NOMO-1 treated with dmso at 0.1 percent for 144 hours (cell line): Measurements from ENCODE around the gene SUMF1.
"Not testable (repeated sequence)": the region's sequence is repeated elsewhere in the genome, so short reads cannot be mapped to it uniquely, and the experiment has no call there.

Source experiments
- DNase-seq: peaks from one replicate; lab custom pipeline; 2025; ENCODE audit not compliant: unreplicated experiment; lab: John Stamatoyannopoulos, UW

Gene SUMF1

DNA sequence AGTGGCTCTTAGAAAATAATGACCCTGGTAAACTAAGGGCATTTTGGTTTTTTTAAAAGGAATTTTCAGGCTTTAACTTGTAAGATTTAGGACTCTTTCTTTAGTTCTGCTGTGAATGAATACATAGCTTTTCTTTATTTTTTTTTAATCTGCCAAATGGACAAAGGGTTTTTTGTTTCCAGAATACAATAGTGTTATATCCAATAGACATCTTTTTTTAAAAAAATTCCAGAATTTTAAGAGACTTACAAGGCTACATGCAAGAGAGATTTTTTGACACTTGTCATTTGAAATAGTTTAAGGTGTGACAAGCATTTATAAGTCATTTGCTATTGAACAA is 125.8 kb downstream of the SUMF1 start:
- no peak for DNase-seq

DNA sequence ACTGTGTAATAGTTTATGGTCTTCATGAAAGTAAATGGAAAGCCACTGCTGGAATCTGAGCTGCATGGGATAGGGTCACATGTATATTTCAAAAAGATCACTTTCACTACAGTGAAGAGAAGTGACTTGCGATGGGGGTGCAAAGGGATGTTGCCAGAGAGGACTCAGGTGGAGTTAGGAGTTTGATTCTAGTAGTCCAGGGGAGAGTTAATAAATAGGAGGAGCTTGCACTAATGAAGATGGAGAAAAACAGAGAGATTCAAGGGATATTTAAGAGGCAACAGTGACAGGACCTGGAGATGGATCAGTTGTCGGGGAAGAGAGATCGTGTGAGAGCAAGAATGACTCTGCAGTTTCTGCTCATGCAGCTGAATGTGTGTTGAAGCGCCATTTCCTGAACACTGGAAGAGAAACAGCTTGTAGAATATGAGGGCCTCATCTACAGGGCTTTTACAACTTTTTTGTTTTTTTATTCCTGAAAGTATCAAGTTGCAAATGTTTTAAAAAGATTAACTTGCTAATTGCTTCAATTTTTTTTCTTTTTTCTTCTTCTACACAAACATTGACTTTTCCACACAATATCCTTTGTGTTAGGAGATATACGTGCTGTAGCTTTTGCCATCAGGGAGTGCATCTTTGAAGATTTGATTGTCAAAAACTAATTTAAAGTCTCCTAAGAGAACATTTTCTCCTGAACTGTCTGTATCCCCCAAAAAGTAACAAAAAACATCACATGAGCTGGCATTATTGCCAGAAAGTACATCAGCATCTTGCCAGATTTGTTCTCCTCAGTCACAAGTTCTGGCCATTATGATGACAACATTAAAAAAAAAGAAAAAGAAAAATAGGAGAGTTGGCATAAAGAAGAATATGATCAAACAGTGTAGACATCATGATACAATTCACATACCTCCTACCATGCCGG is 126.4 kb downstream of the SUMF1 start:
- DNase-seq = no peak

DNA sequence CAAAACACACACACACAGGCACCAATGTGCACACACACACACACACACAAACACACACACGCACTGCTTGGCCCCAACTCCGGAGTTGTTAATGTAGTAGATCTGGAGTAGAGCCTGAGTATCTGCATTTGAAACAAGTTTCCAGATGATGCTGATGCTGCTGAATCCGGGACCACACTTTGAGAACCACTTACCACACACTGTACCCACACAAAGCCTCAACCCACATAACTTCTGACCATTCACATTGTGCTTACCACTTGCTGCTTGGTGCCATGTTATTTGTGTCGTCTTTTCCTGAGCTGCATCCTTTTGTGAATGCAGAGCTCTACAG is 127.0 kb downstream of the SUMF1 start:
- DNase-seq = no peak

DNA sequence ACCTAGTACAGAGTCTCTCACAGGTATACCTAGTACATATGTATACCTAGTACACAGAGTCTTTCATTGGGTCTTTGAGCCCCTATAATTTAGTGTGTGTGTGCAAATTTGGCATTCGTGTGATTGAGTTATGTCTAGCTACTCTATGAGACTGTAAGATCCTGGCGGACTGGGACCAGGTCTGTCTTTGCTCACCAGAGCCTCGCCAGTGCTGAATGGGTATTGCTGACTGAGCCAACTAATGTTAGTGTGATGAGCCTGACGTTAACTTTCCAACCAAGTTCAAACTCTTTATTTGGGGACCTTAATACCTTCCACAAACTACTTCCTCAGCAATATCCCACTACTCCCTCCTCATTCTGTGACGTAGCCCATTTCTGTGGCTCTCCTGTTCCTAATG is 128.3 kb downstream of the SUMF1 start:
- DNase-seq = no peak

DNA sequence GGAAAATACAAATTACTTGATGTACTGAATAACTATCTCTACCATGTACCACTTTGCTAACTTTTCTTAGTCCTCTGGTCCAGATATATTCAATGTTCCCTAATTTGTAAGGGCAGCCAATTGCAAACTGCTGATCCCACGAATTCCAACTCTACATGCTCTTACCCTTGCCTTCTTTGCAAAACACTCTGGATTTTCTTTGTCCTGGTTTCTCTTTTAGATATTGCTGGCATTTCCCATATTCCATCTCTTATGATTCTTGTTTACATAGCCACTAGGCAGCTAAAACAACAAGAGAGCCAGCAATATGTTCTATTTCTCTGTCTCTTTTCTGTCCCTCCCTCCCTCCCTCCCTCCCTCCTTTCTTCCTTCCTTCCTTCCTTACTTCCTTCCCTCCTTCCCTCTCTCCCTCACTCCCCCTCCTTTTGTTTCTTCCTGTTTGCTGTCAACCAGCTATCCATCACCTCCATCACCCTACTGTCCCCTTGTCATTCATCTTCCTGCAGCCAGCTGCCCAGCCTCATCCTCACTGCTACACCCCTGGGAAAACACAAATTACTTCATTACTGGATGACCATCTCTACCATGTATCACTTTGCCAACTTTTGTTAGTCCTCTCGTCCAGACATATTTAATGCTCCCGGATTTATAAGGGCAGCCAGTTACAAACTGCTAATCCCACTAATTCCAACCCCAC is 130.1 kb downstream of the SUMF1 start:
- no peak for DNase-seq

DNA sequence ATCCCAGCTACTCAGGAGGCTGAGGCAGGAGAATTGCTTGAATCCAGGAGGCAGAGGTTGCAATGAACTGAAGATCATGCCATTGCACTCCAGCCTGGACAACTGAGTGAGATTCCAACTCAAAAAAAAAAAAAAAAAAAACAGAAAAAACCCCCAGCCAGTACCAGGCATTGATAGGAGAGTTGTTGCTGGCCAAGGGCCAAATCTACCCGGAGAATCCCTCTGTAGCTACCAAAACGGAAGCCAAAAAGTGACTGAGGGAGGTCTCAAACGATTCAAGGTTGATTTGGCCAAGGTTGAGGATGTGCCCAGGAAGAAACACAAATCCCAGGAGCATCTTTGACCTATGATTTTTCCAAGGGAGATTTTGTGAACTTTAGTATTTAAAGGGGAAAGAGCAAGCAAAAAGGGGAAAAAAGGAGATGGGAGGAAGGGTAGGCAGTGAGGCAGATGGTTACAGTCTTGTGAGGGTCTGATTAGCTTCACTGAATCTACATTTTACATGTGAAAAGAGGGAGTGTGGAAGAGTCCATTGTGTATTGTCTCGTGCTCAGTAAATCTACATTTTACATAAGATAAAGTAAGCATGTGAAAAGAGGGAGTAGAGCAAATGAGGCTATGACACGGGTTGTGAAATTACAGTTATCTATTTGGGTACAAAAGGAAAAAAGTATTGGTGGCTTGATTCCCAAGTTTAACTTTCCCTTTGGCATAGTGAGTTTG is 131.1 kb downstream of the SUMF1 start:
- no peak for DNase-seq

DNA sequence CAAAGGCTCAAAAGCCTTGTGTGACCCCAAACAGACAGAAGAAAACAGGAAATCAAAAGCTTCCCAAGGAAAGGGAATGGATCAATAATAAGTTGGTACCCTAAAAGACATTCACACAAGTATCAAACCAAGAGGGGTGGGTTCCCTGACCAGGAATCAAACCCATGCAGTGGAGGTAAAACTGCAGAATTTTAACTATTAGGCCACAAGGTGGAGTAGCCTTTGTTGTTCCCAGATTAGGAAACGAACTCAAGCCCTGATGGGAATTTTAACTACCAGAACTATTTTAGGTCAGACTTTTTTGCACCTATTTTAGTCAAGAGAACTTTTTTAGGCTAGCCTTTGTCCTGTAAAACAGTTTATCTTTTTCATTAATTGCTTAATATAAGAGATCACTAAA is 132.5 kb downstream of the SUMF1 start:
- no peak for DNase-seq

DNA sequence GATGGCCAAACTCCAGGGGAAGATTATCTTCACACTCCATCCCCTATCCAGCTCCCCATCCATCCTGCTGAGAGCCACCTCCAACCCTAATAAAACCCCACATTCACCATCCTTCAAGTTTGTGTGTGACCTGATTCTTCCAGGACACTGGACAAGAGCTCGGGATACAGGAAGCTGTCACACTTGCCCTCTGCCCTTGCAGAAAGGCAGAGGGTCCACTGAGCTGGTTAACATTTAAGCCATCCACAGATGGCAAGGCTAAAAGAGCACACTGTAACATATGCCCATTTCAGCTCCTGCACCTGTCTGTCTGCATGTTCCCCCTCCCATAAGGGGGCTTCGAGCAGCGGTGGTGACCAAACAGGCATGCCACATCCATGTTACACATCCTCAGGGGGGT is 134.1 kb downstream of the SUMF1 start:
- DNase-seq = no peak

DNA sequence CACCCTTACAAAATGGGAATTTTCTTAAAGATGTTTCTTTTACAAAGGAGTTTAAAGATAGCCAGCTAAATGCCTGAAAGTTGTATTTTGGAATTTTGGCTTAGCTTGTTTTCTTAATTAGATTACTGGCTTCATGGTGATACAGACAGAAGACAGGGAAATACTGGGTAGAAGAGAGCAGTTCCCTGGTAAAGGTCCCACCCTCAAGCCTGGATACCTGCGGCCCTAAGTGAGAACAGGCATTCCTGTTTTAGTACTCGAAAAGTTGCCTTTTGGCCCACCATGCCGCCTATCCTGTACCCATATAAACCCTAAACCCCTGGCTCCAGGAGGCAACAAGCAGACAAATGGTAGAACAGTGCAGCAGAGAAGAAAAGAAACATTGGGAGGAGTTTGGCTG is 134.5 kb downstream of the SUMF1 start:
- DNase-seq = no peak

DNA sequence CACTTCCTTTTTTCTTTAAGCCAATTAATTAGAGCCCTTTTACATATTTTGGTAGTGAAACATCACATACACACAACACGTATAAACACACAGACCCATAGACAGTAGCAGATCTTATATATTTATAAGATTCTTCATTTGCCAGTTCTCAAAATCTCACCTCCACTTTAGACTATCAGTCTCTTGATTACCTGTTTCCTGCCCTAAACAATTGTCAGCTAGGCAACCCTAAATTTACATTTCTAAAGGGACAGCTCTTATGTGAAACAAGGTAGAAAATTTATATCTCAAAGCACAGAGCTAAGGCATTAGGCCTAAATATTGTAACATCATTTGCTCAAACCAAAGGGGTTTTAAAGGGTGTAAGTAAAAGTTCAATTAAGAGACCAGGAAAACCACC is 135.0 kb downstream of the SUMF1 start:
- DNase-seq = no peak

DNA sequence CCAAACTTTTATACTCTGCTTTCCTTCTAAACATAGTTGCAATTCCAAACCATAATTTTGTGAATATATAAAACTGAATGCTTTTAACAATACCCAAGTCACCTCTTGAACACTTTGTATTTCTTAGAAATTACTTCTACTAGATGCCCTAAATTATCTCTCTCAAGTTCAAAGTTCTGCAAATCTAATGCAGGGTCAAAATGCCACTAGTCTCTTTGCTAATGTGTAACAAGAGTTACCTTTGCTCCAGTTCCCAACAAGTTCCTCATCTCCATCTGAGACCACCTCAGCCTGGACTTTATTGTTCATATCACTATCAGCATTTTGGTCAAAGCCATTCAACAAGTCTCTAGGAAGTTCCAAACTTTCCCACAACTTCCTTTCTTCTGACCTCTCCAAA is 137.3 kb downstream of the SUMF1 start:
- DNase-seq = not testable (repeated sequence)

DNA sequence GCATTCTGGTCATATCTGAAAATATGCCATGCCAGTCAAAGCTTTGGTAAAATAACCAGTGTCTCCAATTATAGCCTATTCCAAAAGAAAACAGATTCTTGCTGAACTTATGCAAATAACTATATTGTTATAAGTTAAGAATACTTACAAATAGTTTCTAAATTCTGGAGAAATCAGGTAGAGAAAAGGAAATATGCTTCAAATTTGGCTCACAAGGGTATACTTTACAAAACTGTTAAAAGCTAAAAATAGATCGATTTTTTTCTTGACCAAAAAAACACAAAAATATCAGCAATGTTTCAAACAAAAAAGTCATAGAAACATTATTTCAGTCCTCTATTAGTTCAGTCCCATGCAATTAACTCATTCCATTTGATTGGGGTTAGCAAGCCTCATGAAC is 140.2 kb downstream of the SUMF1 start:
- no peak for DNase-seq

DNA sequence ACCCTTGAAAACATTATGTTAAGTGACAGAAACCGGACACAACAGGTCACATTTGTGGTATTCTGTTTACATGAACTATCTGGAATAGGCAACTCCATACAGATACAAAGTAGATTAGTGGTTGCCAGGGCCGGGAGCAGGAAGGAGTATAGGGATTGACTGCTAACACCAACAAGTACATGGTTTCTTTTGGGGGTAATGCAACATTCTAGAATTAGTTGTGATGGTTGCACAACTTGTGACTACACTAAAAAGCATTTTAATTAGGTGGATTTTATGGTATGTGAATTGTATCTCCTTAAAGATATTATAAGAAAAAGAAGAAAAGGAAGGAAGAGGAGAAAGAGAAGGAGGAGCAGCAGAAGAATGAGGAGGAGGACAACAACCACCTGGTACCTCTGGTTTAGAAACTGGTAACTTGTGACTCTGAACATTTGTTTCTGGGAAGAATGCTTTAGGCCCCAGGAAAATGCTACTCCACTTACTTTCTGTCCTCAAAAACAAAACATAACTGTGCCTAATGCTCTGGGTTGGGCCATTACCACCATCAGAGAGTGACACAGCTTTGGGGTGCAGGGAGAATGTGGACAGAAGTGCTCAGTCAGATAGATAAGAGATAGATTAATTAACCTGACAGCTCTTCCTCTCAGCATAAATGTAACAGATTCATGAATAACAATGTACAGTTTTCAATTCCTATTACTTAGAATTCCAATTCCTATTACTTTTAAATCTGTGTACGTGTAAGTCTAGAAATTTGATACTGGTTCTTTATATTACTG is 143.6 kb downstream of the SUMF1 start:
- DNase-seq = no peak

DNA sequence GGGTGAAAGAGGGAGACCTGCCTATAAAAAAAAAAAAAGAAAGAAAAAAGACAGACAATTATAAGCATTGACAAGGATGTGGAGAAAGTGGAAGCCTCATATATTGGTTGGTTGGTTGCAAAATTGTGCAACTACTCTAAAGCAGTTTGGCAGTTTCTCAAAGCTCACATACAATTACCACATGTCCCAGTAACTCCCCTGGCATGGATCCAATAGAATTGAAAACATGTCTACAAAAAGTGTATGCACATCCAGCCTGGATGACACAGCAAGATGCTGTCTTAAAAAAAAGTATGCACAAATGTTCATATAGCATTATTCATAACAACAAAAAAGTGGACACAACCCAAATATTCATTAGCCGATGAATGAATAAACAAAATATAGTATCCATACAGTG is 144.4 kb downstream of the SUMF1 start:
- DNase-seq = peak; percentile 73

DNA sequence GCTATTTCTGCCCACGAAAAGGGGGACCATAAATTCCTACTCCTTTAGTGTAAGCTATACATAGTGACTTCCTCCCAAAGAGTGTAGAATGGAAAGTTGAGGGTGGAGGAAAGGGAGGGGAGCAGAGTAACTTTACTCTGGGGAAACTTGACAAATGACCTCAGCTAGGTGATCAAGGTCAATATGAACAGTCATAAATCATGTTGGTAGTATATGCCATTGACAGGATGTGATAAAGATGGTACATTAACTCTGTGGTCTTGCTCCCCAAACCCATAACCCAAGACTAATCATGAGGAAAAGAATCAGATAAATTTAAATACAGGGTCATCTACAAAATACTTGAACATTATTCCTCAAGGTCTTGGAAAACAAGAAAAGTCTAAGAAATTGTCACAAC is 145.3 kb downstream of the SUMF1 start:
- DNase-seq = no peak

DNA sequence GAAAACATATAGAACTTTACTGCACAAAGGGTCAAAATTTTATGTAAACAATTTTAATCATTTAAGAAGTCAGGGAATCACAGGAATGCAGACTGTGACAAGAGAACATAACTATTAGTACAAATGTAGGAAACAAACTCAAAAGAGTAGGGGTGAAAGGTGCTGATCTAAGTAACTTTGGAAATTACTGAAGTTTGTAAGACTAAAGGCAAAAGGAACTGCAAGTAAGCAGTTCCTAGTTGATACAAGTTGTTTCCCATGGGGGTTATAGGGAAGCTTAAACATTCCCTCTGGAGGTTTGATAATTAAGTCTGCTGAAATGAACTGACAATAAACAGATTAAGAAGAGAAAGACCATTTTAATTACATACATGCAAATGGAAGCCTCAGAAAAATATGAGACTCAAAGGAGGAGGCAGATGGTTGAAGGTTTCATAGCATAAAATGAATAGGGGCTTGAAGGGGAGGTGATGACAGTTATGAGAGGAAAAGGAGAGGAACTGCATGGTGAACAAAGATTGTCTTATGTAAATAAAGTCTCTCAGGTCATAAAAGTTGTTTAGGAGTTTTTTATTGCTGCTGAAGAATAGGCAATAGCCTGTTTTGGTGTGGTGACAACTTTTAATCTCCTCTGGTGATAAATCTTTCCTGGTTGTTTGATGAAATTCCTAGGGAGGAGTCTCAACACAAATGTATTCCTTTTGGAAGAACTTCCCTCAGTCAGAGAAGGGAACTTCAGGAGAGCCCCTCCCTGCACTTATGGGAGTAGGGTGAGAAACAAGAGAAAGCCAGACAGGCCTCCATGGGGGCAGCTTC is 146.8 kb downstream of the SUMF1 start:
- DNase-seq = no peak

DNA sequence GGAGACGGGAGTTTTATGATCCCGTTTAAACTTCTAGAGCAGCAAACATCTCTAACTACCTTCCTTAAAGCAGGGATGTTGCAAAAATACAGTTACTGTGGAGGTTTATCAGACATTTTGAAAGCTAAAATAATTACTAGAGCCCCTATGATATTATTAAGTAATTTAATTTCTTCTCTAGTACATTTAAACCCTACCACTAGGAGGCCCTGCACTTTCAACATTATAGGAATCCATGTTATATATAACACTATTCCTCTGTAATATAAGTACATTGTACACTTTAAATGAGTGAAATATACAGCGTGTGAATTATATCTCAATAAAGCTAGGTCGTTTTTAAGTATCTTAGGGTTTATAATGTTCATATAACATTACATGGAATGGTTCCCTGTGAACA is 152.4 kb downstream of the SUMF1 start:
- no peak for DNase-seq

DNA sequence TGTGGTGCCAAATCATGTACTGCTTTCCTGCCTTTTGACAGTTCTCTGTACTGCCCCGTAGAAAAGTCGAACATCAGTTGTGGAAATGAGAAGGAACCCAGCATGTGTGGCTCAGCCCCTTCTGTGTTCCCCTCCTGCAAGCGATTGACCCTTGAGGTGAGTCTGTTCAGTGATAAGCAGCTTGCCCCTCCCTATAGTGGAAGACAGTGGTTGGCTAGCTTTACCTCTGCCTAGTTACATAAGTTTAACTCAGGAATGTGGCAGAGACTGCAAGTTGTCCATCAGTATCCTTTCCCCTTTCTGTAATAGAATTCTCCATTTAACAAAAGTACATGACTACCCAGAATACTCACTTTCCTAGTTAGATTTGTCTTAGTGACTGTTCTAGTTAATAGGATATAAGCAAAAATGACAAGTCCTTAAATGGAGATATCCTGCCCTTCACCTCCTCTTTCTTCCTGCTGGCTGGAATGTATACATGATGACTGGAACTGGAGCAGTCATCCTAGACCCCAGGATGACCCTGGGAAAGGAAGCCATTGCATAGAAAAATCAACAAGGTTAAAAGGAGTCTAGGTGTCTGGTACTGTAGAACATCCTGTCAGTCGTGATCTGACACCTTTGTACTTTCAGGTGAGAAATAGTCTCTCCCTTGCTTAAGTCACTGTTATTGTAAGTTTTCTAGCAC is 153.3 kb downstream of the SUMF1 start:
- DNase-seq = no peak

DNA sequence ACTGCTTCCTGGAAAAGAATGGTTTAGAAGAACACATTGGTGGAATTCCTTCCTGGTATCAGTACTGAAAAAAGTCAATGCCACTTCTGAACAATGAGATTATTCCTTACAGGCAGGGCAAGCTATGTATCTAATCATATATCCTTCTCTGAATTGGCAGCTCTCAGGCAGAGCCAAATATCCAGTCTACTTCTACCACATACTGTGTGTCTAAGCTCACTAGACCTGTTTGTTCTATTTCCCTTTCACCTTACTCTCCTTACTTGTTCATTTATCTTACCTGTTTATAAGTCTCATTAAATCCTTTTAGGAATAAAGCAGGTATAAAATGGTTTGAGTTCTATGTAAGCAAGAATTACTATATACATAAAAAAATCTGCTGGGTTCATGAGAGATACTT is 155.6 kb downstream of the SUMF1 start:
- DNase-seq = no peak
